ENCODE results near the gene KCNJ16.

DNA sequence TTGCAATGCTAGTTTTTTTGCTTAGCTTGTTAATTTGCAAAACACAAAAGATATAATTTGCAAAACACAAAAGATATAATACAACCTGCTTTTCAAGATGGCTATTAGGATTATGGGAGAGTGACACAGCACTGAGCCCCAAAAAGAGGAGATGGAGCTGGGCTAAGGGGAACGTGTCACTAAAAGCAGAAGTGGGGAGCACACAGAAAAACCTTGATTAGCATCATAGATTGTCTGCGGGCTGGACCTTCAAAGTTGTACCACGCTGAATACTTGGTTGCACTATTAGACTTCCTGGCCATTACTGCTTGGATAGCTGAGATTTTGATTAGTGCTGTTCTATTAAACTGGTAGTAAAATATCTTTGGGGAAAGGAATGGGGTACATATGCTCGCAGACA lies 36.2 kb downstream of the KCNJ16 start:
- TF ChIP-seq CREM (IDR thresholded peaks at IDR 0.05) (no peak), CREM (CRISPR knock-in tag; IDR thresholded peaks at IDR 0.05) (no peak), ZNF629 (CRISPR knock-in tag; conservative IDR thresholded peaks at IDR 0.05) (no peak)

Data from HepG2 (cell line).